ENCODE measurements around the gene PIK3IP1. TPM values are rescaled to one million over a fixed set of nuclear protein-coding genes. Genes with fewer than 3 reads are reported as not detected.

The PIK3IP1 gene
- total and polyA plus RNA-seq, 10 of the 15 experiments (the other 5 are each of a cell fraction or from before 2014, with no cell fraction given): 0.77 to 6.5 (median 3.0) TPM

DNA sequence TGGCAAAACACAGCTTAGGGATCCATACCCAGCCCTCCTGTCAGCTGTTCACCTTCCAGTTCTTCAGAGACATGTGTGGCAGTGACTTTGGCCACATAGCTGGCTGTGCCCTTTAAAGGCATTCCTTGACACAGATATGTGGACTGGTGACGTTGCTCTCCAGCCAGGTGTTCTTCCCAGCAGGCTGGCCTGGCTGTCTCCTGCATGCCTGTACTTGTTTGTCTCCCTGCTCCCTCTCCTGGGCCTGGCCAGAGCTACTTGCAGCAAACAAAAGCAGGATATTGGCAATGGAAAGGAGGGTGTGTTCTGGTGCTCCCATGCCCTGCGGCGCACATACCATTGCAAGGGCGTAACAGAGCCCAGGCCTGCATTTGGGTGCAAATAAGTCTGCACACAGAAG, 38.3 kb downstream of the PIK3IP1 start (continued):
- no peak for TF ChIP-seq SIX5 (IDR thresholded peaks at IDR 0.05; ENCODE audit: low read depth, low read length, severe bottlenecking)

DNA sequence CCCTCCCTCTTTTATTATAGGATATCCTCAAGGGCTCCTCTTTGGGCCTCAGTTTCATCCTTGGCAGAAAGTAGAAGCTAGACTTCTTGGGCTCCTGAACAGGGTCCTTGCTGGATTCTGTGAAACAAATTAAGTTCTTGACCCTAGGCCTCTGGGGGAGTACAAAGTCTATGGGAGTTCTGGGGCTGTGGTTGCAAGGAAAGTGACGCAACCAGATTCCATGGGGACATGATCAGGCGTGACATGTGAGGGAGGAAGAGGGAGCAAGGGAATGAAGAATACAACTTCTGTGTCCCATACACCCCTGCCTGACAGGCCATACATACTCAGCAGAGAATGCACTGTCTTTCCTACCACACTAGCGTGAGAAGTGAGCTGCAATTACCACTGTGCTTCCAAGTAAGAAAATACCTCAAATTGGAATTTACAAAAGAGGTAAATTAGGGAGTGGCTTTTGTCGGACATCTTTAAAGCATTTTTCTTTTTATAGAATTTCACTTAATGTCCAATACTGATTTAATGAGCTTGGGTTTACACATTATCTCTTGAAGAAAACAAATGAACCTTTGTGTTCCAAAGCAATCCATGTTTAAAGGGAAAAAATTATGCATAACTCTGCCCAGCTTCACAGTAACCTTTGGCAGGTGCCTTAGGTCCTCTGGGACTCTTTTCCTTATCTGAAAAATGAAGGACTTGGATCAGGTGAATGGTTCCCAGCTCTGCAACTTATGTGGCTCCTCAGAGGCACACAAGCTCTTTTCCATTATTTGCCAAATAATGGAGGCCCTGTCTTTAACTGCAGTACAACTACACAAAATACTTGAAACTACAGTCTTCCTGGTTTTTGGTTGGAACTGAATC, 41.3 kb downstream of the PIK3IP1 start:
- BruUV-seq (replicated peaks): no TSS peak
- ChIA-PET POLR2A (interaction anchor here (0.8 to 2.0 kb wide), 3 partner anchors 9 to 38 kb away, joined by 3 to 5 read pairs (median 3); no protein-coding TSS in a partner anchor), RAD21 (ENCODE audit: unreplicated experiment) (interaction anchor here (1.2 kb wide), 1 partner anchor 21 kb away, joined by 3 read pairs; no protein-coding TSS in a partner anchor), CTCF (interaction anchor here (0.8 to 2.2 kb wide), 7 partner anchors 9 to 62 kb away, joined by 3 to 13 read pairs (median 3); partner anchors contain the start of gene LIMK2), SMC1A (ENCODE audit: uncharacterized antibody, unreplicated experiment) (interaction anchor here (0.8 to 1.6 kb wide), 4 partner anchors 10 to 22 kb away, joined by 3 to 5 read pairs (median 4); no protein-coding TSS in a partner anchor)
- Histone ChIP-seq H2AFZ (ENCODE audit: control insufficient read depth, low read depth, low read length) (no peak overlapping the region), H3K4me3 (no peak overlapping the region), H3K27me3 (replicated peaks in 1 of 2; ENCODE audit: control insufficient read depth in 2 of 2, insufficient read depth in 2 of 2, low read length in 1 of 2) (no peaks in the 10 kb centered on the region), H3K27ac (ENCODE audit: control insufficient read depth, insufficient read depth) (no peak overlapping the region), H3K9me3 (replicated peaks; ENCODE audit: control insufficient read depth, insufficient read depth, low read length) (no peaks in the 10 kb centered on the region), H4K20me1 (ENCODE audit: control insufficient read depth, insufficient read depth) (no peaks in the 10 kb centered on the region; the same call in 1 of the 2 replicates), H3K79me2 (ENCODE audit: control insufficient read depth, insufficient read depth, low read length) (peaks cover 1% of the 10 kb centered on the region), H3K4me2 (ENCODE audit: control insufficient read depth, insufficient read depth) (no peak overlapping the region), H3K9ac (ENCODE audit: control insufficient read depth, insufficient read depth, low read length) (no peak overlapping the region), H3K36me3 (ENCODE audit: control insufficient read depth in 2 of 2, insufficient read depth in 2 of 2, low read length in 1 of 2) (peaks cover 8 to 13% of the 10 kb centered on the region in 2 experiments; a peak in 2 of 4 replicates), H3K4me1 (ENCODE audit: control insufficient read depth, insufficient read depth, low read length) (peaks cover 7% of the 10 kb centered on the region)
- 91% methylated on average over 4 of the region's 4 CpGs for WGBS (ENCODE audit: insufficient coverage, insufficient replicate concordance, low lambda C conversion rate, missing lambda C conversion rate)
- intact Hi-C loops (cut with micrococcal nuclease; ENCODE audit: unreplicated experiment): no loop called here
- TF ChIP-seq, protein P1, sequence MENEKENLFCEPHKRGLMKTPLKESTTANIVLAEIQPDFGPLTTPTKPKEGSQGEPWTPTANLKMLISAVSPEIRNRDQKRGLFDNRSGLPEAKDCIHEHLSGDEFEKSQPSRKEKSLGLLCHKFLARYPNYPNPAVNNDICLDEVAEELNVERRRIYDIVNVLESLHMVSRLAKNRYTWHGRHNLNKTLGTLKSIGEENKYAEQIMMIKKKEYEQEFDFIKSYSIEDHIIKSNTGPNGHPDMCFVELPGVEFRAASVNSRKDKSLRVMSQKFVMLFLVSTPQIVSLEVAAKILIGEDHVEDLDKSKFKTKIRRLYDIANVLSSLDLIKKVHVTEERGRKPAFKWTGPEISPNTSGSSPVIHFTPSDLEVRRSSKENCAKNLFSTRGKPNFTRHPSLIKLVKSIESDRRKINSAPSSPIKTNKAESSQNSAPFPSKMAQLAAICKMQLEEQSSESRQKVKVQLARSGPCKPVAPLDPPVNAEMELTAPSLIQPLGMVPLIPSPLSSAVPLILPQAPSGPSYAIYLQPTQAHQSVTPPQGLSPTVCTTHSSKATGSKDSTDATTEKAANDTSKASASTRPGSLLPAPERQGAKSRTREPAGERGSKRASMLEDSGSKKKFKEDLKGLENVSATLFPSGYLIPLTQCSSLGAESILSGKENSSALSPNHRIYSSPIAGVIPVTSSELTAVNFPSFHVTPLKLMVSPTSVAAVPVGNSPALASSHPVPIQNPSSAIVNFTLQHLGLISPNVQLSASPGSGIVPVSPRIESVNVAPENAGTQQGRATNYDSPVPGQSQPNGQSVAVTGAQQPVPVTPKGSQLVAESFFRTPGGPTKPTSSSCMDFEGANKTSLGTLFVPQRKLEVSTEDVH (IDR thresholded peaks at IDR 0.05; ENCODE audit: low read depth, partially characterized antibody): no peak
- TF ChIP-seq, protein P2, sequence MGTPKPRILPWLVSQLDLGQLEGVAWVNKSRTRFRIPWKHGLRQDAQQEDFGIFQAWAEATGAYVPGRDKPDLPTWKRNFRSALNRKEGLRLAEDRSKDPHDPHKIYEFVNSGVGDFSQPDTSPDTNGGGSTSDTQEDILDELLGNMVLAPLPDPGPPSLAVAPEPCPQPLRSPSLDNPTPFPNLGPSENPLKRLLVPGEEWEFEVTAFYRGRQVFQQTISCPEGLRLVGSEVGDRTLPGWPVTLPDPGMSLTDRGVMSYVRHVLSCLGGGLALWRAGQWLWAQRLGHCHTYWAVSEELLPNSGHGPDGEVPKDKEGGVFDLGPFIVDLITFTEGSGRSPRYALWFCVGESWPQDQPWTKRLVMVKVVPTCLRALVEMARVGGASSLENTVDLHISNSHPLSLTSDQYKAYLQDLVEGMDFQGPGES (IDR thresholded peaks at IDR 0.05): no peak
- TF ChIP-seq BMI1 (IDR thresholded peaks at IDR 0.05; ENCODE audit: borderline replicate concordance) (no peak), TBL1XR1 (IDR thresholded peaks at IDR 0.05; ENCODE audit: low read depth, low read length) (no peak), TAF1 (IDR thresholded peaks at IDR 0.05; ENCODE audit: borderline replicate concordance, low read depth, low read length) (no peak), RAD51 (IDR thresholded peaks at IDR 0.05) (no peak), KAT2A (conservative IDR thresholded peaks at IDR 0.05; ENCODE audit: control insufficient read depth, low read depth, low read length) (no peak), NR2C1 (IDR thresholded peaks at IDR 0.05) (no peak), PML (IDR thresholded peaks at IDR 0.05; ENCODE audit: low read length) (no peak), NFYA (IDR thresholded peaks at IDR 0.05; ENCODE audit: borderline replicate concordance, low read depth, low read length) (no peak)
- TF ChIP-seq, protein P3, sequence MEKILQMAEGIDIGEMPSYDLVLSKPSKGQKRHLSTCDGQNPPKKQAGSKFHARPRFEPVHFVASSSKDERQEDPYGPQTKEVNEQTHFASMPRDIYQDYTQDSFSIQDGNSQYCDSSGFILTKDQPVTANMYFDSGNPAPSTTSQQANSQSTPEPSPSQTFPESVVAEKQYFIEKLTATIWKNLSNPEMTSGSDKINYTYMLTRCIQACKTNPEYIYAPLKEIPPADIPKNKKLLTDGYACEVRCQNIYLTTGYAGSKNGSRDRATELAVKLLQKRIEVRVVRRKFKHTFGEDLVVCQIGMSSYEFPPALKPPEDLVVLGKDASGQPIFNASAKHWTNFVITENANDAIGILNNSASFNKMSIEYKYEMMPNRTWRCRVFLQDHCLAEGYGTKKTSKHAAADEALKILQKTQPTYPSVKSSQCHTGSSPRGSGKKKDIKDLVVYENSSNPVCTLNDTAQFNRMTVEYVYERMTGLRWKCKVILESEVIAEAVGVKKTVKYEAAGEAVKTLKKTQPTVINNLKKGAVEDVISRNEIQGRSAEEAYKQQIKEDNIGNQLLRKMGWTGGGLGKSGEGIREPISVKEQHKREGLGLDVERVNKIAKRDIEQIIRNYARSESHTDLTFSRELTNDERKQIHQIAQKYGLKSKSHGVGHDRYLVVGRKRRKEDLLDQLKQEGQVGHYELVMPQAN (conservative IDR thresholded peaks at IDR 0.05): no peak
- TF ChIP-seq, protein P4, sequence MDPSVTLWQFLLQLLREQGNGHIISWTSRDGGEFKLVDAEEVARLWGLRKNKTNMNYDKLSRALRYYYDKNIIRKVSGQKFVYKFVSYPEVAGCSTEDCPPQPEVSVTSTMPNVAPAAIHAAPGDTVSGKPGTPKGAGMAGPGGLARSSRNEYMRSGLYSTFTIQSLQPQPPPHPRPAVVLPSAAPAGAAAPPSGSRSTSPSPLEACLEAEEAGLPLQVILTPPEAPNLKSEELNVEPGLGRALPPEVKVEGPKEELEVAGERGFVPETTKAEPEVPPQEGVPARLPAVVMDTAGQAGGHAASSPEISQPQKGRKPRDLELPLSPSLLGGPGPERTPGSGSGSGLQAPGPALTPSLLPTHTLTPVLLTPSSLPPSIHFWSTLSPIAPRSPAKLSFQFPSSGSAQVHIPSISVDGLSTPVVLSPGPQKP (IDR thresholded peaks at IDR 0.05; ENCODE audit: low read depth, low read length): no peak
- in situ Hi-C loops (cut with MboI): no loop called here
- no peak for FAIRE-seq
- no peak for ATAC-seq
- DNase-seq (ENCODE audit: low read depth, low spot score): no peak

Data from GM12878 (cell line).